Neural cell (in vitro differentiated cells): ENCODE results near the gene RUNX1.

Source experiments
- EZH2 ChIP-seq: fragments of 200-600, 300-800 bp; shearing (Covaris generic), sonication (generic); IDR thresholded peaks from 2 replicates; pipeline ENCODE4 v1.6.1; 2014; ENCODE audit warnings: antibody characterized with exemption, low read length, borderline replicate concordance, mild to moderate bottlenecking; ENCODE audit not compliant: insufficient read depth, poor library complexity, severe bottlenecking
- SMC3 ChIP-seq: fragments of 450-650 bp; conservative IDR thresholded peaks from 2 replicates; pipeline ENCODE4 v1.6.1; 2014; ENCODE audit warnings: antibody characterized with exemption, mild to moderate bottlenecking, moderate library complexity; ENCODE audit not compliant: poor library complexity
- TF ChIP-seq, protein P1 (sequence below): fragments of 450-650 bp; IDR thresholded peaks from 2 replicates; pipeline ENCODE4 v1.5.1; 2014; ENCODE audit warnings: antibody characterized with exemption, mild to moderate bottlenecking, moderate library complexity; ENCODE audit not compliant: poor library complexity, severe bottlenecking

DNA sequence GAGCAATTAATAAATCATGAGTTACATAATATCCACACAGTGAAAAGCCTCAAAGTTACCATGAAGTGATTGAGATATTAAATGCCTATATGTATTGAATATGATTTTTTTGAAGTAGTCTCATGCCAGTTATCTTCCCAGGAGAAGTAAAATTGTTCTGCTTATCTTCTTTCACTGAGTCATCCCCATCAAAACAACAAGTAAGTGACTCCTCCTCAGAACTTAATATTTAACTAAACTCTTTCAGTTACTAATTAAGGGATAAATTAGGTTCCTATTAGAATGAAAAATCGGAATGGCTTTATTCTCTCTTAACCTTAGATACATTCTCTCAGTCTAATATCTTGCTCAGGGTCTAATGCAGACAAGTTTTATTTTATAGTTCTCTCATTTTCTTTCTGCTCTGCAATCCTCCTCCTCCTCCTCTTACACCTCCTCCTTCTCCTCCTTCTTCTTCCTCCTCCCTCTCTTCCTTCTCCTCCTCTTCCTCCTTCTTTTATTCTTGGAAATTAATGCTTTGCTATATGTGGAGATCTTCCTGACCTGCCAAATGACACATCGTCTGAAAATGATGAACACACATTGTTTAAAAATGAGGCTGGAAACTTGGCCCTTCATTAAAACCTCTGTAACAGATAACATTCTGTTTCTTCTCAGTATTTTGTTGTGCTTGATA, 110.9 kb downstream of the RUNX1 start:
- TF ChIP-seq SMC3 (no peak), EZH2 (no peak)
- TF ChIP-seq, protein P1, sequence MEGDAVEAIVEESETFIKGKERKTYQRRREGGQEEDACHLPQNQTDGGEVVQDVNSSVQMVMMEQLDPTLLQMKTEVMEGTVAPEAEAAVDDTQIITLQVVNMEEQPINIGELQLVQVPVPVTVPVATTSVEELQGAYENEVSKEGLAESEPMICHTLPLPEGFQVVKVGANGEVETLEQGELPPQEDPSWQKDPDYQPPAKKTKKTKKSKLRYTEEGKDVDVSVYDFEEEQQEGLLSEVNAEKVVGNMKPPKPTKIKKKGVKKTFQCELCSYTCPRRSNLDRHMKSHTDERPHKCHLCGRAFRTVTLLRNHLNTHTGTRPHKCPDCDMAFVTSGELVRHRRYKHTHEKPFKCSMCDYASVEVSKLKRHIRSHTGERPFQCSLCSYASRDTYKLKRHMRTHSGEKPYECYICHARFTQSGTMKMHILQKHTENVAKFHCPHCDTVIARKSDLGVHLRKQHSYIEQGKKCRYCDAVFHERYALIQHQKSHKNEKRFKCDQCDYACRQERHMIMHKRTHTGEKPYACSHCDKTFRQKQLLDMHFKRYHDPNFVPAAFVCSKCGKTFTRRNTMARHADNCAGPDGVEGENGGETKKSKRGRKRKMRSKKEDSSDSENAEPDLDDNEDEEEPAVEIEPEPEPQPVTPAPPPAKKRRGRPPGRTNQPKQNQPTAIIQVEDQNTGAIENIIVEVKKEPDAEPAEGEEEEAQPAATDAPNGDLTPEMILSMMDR = no peak
